CD8-positive, alpha-beta memory T cell (primary cell): ENCODE measurements around the gene PCDHB15. TPM values are rescaled to one million over a fixed set of nuclear protein-coding genes. Genes with fewer than 3 reads are reported as not detected.
"Not testable (repeated sequence)": the region's sequence is repeated elsewhere in the genome, so short reads cannot be mapped to it uniquely, and the experiment has no call there.

Source experiments
- CTCF ChIA-PET: fragments of 350-600 bp; sonication (Branson Sonifier 250); formaldehyde crosslinking; loops from one replicate; lab custom pipeline; 2021; ENCODE audit warnings: antibody characterized with exemption; lab: Charles Lee
- POLR2A ChIA-PET: fragments of 350-600 bp; sonication (Branson Sonifier 250); formaldehyde crosslinking; loops from one replicate; lab custom pipeline; 2021; ENCODE audit warnings: antibody characterized with exemption; lab: Charles Lee
- DNase-seq, 5 donors: peaks; one replicate each; pipeline versions ENCODE4 v3.0.0 to v3.0.0-alpha.2; 2020 to 2022; ENCODE audit warnings: mixed read lengths in 1 of 5
- H3K27ac ChIP-seq: one replicate; pipeline ENCODE4 v1.7.0; 2013; ENCODE audit warnings: low read depth, mild to moderate bottlenecking, low read length, moderate library complexity
- H3K27me3 ChIP-seq: 2 replicates; pipeline ENCODE4 v1.7.0; 2013; ENCODE audit warnings: low read length, mild to moderate bottlenecking; ENCODE audit not compliant: insufficient read depth, poor library complexity, severe bottlenecking
- H3K36me3 ChIP-seq: 2 replicates; pipeline ENCODE4 v1.7.0; 2013; ENCODE audit warnings: mild to moderate bottlenecking, low read length, moderate library complexity; ENCODE audit not compliant: insufficient read depth
- H3K4me1 ChIP-seq: 2 replicates; pipeline ENCODE4 v1.7.0; 2013; ENCODE audit warnings: mild to moderate bottlenecking, low read length, moderate library complexity; ENCODE audit not compliant: insufficient read depth
- H3K4me3 ChIP-seq: 2 replicates; pipeline ENCODE4 v1.7.0; 2013; ENCODE audit warnings: mild to moderate bottlenecking, low read length
- H3K9me3 ChIP-seq: 2 replicates; pipeline ENCODE4 v1.7.0; 2013; ENCODE audit warnings: mild to moderate bottlenecking, low read length
- H3K27ac Mint-ChIP-seq, 8 donors: one replicate each; pipeline ENCODE4 v1.8.0; 2020 to 2021; ENCODE audit warnings: mixed read lengths in 8 of 8, mild to moderate bottlenecking in 6 of 8, inconsistent platforms in 3 of 8, moderate library complexity in 3 of 8
- H3K27me3 Mint-ChIP-seq, 2 donors: one replicate each; pipeline ENCODE4 v1.8.0; 2020 to 2021; ENCODE audit warnings: mixed read lengths in 2 of 2, mild to moderate bottlenecking in 1 of 2, moderate library complexity in 1 of 2
- H3K36me3 Mint-ChIP-seq, 3 donors: one replicate each; pipeline ENCODE4 v1.8.0; 2020 to 2021; ENCODE audit warnings: mixed read lengths in 3 of 3, inconsistent platforms in 1 of 3, mild to moderate bottlenecking in 1 of 3
- H3K4me1 Mint-ChIP-seq, 3 donors: one replicate each; pipeline ENCODE4 v1.8.0; 2020 to 2021; ENCODE audit warnings: mixed read lengths in 3 of 3, inconsistent platforms in 1 of 3, mild to moderate bottlenecking in 1 of 3
- H3K4me3 Mint-ChIP-seq, 7 donors: one replicate each; pipeline ENCODE4 v1.8.0; 2020 to 2021; ENCODE audit warnings: mixed read lengths in 7 of 7, mild to moderate bottlenecking in 6 of 7, moderate library complexity in 4 of 7, inconsistent platforms in 2 of 7
- H3K9me3 Mint-ChIP-seq, 5 donors: one replicate each; pipeline ENCODE4 v1.8.0; 2020 to 2022; ENCODE audit warnings: mixed read lengths in 5 of 5, mild to moderate bottlenecking in 3 of 5, moderate library complexity in 2 of 5, inconsistent platforms in 1 of 5
- polyA plus RNA-seq: library from polyadenylated mRNA; unstranded; fragments of 300-500 nt; fragmentation: Illumina TruSeq; gene quantifications from one replicate; pipeline ENCODE4 v1.2.3, GENCODE V29; 2021
- total RNA-seq, 2 experiments: library from RNA; stranded (reverse); gene quantifications; one replicate each; pipeline ENCODE4 v1.2.3, GENCODE V29; 2021

Gene PCDHB15
- total and polyA plus RNA-seq, 3 experiments from 2014 or later = not detected

DNA sequence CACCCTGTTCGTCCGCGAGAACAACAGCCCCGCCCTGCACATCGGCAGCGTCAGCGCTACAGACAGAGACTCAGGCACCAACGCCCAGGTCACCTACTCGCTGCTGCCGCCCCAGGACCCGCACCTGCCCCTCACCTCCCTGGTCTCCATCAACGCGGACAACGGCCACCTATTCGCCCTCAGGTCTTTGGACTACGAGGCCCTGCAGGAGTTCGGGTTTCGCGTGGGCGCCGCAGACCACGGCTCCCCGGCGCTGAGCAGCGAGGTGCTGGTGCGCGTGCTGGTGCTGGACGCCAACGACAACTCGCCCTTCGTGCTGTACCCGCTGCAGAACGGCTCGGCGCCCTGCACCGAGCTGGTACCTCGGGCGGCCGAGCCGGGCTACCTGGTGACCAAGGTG, 9.3 kb upstream of the PCDHB15 start:
- H3K27me3 ChIP-seq, POLR2A ChIA-PET, H3K27ac ChIP-seq, DNase-seq, H3K4me3 Mint-ChIP-seq, H3K4me1 ChIP-seq, H3K4me3 ChIP-seq, H3K4me1 Mint-ChIP-seq, H3K27ac Mint-ChIP-seq, CTCF ChIA-PET, H3K36me3 ChIP-seq, H3K36me3 Mint-ChIP-seq: not testable (repeated sequence)
- H3K9me3 ChIP-seq = peaks cover 12% of the 10 kb centered on the region
- peaks cover 39 to 57% of the 10 kb centered on the region in 2 donors for H3K27me3 Mint-ChIP-seq
- H3K9me3 Mint-ChIP-seq = peaks cover 39 to 74% (median 68%) of the 10 kb centered on the region in 5 donors

GRCh38 chr5:141236516-141237313, 8.5 kb upstream of the PCDHB15 start:
- Mint-ChIP-seq H3K9me3 (peaks cover 36 to 70% (median 66%) of the 10 kb centered on the region in 5 donors), H3K4me1 (no peaks in the 10 kb centered on the region), H3K4me3 (no peak overlapping the region), H3K27me3 (peaks cover 39 to 56% of the 10 kb centered on the region in 2 donors), H3K27ac (no peak overlapping the region), H3K36me3 (peaks cover 2 to 7% (median 5%) of the 10 kb centered on the region in 3 donors)
- Histone ChIP-seq H3K9me3 (peaks cover 13% of the 10 kb centered on the region), H3K4me3 (no peak overlapping the region), H3K36me3 (no peaks in the 10 kb centered on the region), H3K27me3 (peaks cover 6% of the 10 kb centered on the region), H3K4me1 (no peaks in the 10 kb centered on the region), H3K27ac (no peak overlapping the region)
- DNase-seq = no peak
- POLR2A ChIA-PET = no interaction called here
- CTCF ChIA-PET = no interaction called here

DNA sequence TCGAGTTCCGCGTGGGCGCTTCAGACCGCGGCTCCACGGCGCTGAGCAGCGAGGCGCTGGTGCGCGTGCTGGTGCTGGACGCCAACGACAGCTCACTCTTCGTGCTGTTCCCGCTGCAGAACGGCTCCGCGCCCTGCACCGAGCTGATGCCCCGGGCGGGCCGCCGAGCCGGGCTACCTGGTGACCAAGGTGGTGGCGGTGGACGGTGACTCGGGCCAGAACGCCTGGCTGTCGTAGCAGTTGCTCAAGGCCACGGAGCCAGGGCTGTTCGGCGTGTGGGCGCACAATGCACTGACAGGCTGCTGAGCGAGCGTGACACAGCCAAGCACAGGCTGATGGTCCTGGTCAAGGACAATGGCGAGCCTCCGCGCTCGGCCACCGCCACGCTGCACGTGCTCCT, 3.7 kb upstream of the PCDHB15 start:
- Histone ChIP-seq H3K27me3 (peaks cover 3% of the 10 kb centered on the region), H3K4me1 (no peaks in the 10 kb centered on the region), H3K9me3 (peaks cover 20% of the 10 kb centered on the region), H3K36me3 (no peaks in the 10 kb centered on the region), H3K4me3 (no peak overlapping the region), H3K27ac (no peak overlapping the region)
- H3K27ac Mint-ChIP-seq = no peak overlapping the region
- H3K4me1 Mint-ChIP-seq = peaks cover 1 to 5% (median 3%) of the 10 kb centered on the region in 3 donors
- peaks cover 58 to 81% (median 77%) of the 10 kb centered on the region in 5 donors for H3K9me3 Mint-ChIP-seq
- POLR2A ChIA-PET = no interaction called here
- CTCF ChIA-PET = no interaction called here
- no peak overlapping the region for H3K4me3 Mint-ChIP-seq
- peaks cover 4 to 22% (median 8%) of the 10 kb centered on the region in 3 donors for H3K36me3 Mint-ChIP-seq
- H3K27me3 Mint-ChIP-seq = peaks cover 39 to 60% of the 10 kb centered on the region in 2 donors
- DNase-seq = no peak

GRCh38 chr5:141246971-141247370, 1.8 kb downstream of the PCDHB15 start:
- Mint-ChIP-seq H3K27me3 (peaks cover 17 to 26% of the 10 kb centered on the region in 2 donors), H3K9me3 (peaks cover 61 to 87% (median 86%) of the 10 kb centered on the region in 5 donors), H3K36me3 (peaks cover 0 to 29% (median 13%) of the 10 kb centered on the region in 3 donors)
- CTCF ChIA-PET, DNase-seq, H3K4me1 Mint-ChIP-seq, POLR2A ChIA-PET, H3K4me1 ChIP-seq, H3K4me3 Mint-ChIP-seq, H3K27me3 ChIP-seq, H3K27ac Mint-ChIP-seq, H3K27ac ChIP-seq, H3K36me3 ChIP-seq, H3K4me3 ChIP-seq: not testable (repeated sequence)
- H3K9me3 ChIP-seq = peaks cover 22% of the 10 kb centered on the region

DNA sequence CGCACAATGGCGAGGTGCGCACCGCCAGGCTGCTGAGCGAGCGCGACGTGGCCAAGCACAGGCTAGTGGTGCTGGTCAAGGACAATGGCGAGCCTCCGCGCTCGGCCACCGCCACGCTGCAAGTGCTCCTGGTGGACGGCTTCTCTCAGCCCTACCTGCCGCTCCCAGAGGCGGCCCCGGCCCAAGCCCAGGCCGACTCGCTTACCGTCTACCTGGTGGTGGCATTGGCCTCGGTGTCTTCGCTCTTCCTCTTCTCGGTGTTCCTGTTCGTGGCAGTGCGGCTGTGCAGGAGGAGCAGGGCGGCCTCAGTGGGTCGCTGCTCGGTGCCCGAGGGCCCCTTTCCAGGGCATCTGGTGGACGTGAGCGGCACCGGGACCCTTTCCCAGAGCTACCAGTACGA, 2.2 kb downstream of the PCDHB15 start:
- peaks cover 22% of the 10 kb centered on the region for H3K9me3 ChIP-seq

GRCh38 chr5:141250576-141250975, 5.4 kb downstream of the PCDHB15 start:
- Mint-ChIP-seq H3K4me3 (no peak overlapping the region), H3K27ac (no peak overlapping the region), H3K27me3 (peaks cover 0 to 4% of the 10 kb centered on the region in 2 donors), H3K9me3 (peaks cover 62 to 88% (median 84%) of the 10 kb centered on the region in 5 donors), H3K36me3 (peaks cover 5 to 31% (median 7%) of the 10 kb centered on the region in 3 donors), H3K4me1 (no peaks in the 10 kb centered on the region)
- ChIA-PET POLR2A (no interaction called here), CTCF (no interaction called here)
- H3K36me3 ChIP-seq = no peaks in the 10 kb centered on the region
- peaks cover 22% of the 10 kb centered on the region for H3K9me3 ChIP-seq
- no peak overlapping the region for H3K4me3 ChIP-seq
- H3K27ac ChIP-seq = no peak overlapping the region
- H3K27me3 ChIP-seq = no peaks in the 10 kb centered on the region
- DNase-seq = no peak
- H3K4me1 ChIP-seq = no peaks in the 10 kb centered on the region

More for the DNA sequence above, 2.2 kb downstream of the PCDHB15 start:
- H3K27ac Mint-ChIP-seq, CTCF ChIA-PET, H3K4me1 ChIP-seq, POLR2A ChIA-PET, DNase-seq, H3K4me3 ChIP-seq, H3K4me1 Mint-ChIP-seq, H3K36me3 ChIP-seq, H3K27ac ChIP-seq, H3K27me3 ChIP-seq: not testable (repeated sequence)
- Mint-ChIP-seq H3K36me3 (peaks cover 0 to 26% (median 13%) of the 10 kb centered on the region in 3 donors), H3K27me3 (peaks cover 17 to 23% of the 10 kb centered on the region in 2 donors), H3K9me3 (peaks cover 60 to 86% (median 85%) of the 10 kb centered on the region in 5 donors), H3K4me3 (peak overlapping the region in 1 of 7 donors; percentile 38)

DNA sequence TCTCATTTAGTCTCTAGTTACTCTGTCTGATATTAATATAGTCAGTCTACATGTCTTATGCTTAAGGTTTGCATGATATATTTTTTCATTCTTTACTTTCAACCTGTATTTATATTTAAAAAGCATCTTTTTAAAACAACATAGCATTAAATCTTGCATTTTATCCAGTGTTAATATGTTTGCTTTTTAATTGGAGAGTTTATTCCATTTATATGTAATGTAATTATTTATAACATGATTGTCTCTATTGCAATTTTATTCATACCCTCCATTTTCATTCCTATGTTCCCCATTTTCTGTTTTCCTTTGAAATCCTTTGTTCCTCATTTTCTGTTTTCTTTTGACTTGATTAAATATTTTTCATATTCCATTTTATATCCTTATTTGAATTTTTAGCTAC, 13.3 kb downstream of the PCDHB15 start:
- H3K4me3 ChIP-seq = no peak overlapping the region
- H3K27me3 ChIP-seq = no peaks in the 10 kb centered on the region
- peaks cover 7 to 43% (median 22%) of the 10 kb centered on the region in 3 donors for H3K36me3 Mint-ChIP-seq
- peaks cover 77 to 98% (median 94%) of the 10 kb centered on the region in 5 donors for H3K9me3 Mint-ChIP-seq
- no peaks in the 10 kb centered on the region for H3K4me1 Mint-ChIP-seq
- peaks cover 38% of the 10 kb centered on the region for H3K9me3 ChIP-seq
- no peaks in the 10 kb centered on the region for H3K27me3 Mint-ChIP-seq
- no peak overlapping the region for H3K27ac Mint-ChIP-seq
- no peaks in the 10 kb centered on the region for H3K36me3 ChIP-seq
- H3K27ac ChIP-seq = no peak overlapping the region
- CTCF ChIA-PET = no interaction called here
- no peak overlapping the region for H3K4me3 Mint-ChIP-seq
- no peaks in the 10 kb centered on the region for H3K4me1 ChIP-seq
- POLR2A ChIA-PET = interaction anchor here (0.6 kb wide), 1 partner anchor 260 kb away, joined by 3 read pairs; no protein-coding TSS in a partner anchor
- no peak for DNase-seq

DNA sequence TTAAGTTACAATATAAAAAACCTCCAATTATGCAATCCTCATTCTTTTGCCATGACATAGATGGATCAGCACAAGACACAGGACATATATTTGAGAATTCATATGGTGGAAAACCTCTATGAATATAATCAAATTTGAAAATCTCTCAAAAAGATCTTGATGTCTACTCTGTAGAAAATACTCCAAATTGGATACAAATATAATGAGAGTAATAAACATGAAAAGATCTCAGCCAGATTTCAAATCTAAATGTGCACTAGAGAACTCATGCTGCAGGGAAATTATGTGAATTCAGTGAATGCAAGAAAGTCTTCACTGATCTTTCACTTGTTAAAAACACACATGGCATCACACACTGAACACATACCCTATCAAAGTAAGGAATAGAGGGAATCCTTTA, 13.8 kb downstream of the PCDHB15 start:
- POLR2A ChIA-PET = no interaction called here
- H3K27ac ChIP-seq = no peak overlapping the region
- Mint-ChIP-seq H3K4me3 (no peak overlapping the region), H3K27ac (no peak overlapping the region), H3K9me3 (peaks cover 75 to 98% (median 94%) of the 10 kb centered on the region in 5 donors), H3K27me3 (no peaks in the 10 kb centered on the region), H3K4me1 (no peaks in the 10 kb centered on the region), H3K36me3 (peaks cover 8 to 40% (median 24%) of the 10 kb centered on the region in 3 donors)
- H3K36me3 ChIP-seq = no peaks in the 10 kb centered on the region
- H3K9me3 ChIP-seq = peaks cover 36% of the 10 kb centered on the region
- CTCF ChIA-PET = no interaction called here
- no peak overlapping the region for H3K4me3 ChIP-seq
- no peaks in the 10 kb centered on the region for H3K27me3 ChIP-seq
- no peak for DNase-seq
- no peaks in the 10 kb centered on the region for H3K4me1 ChIP-seq
